Neural cell (in vitro differentiated cells): ENCODE measurements around the gene SMIM14.
"Not testable (repeated sequence)": the region's sequence is repeated elsewhere in the genome, so short reads cannot be mapped to it uniquely, and the experiment has no call there.

ENCODE experiments used
- EP300 ChIP-seq: fragments of 450-650 bp; conservative IDR thresholded peaks from 2 replicates; pipeline ENCODE4 v1.6.1; 2014; ENCODE audit warnings: antibody characterized with exemption, mild to moderate bottlenecking, moderate library complexity; ENCODE audit not compliant: poor library complexity, severe bottlenecking
- EZH2 ChIP-seq: fragments of 200-600, 300-800 bp; shearing (Covaris generic), sonication (generic); IDR thresholded peaks from 2 replicates; pipeline ENCODE4 v1.6.1; 2014; ENCODE audit warnings: antibody characterized with exemption, low read length, borderline replicate concordance, mild to moderate bottlenecking; ENCODE audit not compliant: insufficient read depth, poor library complexity, severe bottlenecking
- POLR2AphosphoS5 ChIP-seq: IDR thresholded peaks from 2 replicates; pipeline ENCODE4 v1.6.1; 2012
- TAF1 ChIP-seq: IDR thresholded peaks from 2 replicates; pipeline ENCODE4 v1.6.1; 2012; ENCODE audit warnings: low read depth

DNA sequence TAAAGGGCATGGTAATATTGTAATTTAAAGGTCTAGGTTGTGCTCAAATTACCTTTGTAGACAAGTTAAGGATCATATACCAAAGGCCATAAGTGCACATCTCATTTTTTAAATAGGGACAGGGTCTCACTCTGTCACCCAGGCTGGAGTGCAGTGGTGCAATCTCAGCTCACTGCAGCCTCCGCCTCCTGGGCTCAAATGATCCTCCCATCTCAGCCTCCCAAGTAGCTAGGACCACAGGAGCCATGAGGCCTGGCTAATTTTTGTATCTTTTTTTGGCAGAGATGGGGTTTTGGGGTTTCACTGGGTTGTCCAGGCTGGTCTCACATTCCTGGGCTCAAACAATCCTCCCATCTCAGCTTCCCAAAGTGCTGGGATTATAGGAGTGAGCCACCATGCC lies 124.4 kb downstream of the SMIM14 start:
- TF ChIP-seq POLR2AphosphoS5, EP300, TAF1, EZH2: not testable (repeated sequence)
